Measurements from ENCODE around the gene HSDL2.
"Not testable (repeated sequence)": the region's sequence is repeated elsewhere in the genome, so short reads cannot be mapped to it uniquely, and the experiment has no call there.

Gene HSDL2

GRCh38 chr9:112501287-112501686, 121.4 kb downstream of the HSDL2 start:
- no peak for DNase-seq (ENCODE audit: low read depth)

GRCh38 chr9:112502175-112502946, 122.5 kb downstream of the HSDL2 start:
- no peak for DNase-seq (ENCODE audit: low read depth)

- no peak for DNase-seq (ENCODE audit: low read depth)
Measured at GRCh38 chr9:112503170-112503569, 123.3 kb downstream of the HSDL2 start.

GRCh38 chr9:112505086-112505485, 125.2 kb downstream of the HSDL2 start:
- DNase-seq (ENCODE audit: low read depth) = no peak

DNA sequence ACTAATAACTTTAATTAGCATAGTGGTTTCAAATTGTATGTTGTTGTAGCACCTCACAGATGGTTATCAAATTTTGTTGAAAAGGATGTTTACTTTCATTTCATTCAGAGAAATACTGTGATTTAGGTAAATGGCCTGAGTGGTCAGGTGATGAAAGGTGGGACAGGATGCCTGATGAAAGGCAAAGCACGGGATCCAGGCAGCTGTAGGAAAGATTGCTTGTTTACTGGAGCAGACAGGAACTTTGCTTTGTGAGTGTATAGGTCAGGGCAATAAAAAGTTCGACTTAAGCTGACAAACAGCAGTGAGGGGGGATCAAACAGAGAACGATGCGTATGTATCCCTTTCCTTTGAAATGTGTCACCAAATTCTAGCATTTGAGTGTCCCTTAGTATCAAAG, 125.7 kb downstream of the HSDL2 start:
- no peak for DNase-seq (ENCODE audit: low read depth)

GRCh38 chr9:112506571-112506970, 126.7 kb downstream of the HSDL2 start:
- DNase-seq (ENCODE audit: low read depth) = no peak

- DNase-seq (ENCODE audit: low read depth) = no peak
Measured at GRCh38 chr9:112507001-112507680, 127.2 kb downstream of the HSDL2 start.

DNA sequence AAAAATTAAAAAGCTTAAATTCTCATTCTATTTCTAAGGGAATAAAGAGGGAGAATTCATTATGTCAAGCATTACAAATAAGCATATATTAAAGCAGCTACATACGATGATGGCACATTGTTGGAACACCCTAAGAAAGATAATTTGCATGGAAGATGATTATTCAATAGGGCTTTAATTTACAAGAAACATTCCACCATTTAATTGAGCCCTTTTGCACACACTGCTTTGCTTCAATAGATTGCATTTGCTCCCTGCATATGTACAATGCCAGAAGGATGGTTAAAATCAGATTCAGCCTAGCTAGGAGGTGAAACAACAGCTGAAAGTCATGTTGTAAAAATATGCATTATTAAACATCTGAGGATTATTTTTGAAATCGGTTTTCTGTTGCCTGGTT, 128.5 kb downstream of the HSDL2 start:
- no peak for DNase-seq (ENCODE audit: low read depth)

DNA sequence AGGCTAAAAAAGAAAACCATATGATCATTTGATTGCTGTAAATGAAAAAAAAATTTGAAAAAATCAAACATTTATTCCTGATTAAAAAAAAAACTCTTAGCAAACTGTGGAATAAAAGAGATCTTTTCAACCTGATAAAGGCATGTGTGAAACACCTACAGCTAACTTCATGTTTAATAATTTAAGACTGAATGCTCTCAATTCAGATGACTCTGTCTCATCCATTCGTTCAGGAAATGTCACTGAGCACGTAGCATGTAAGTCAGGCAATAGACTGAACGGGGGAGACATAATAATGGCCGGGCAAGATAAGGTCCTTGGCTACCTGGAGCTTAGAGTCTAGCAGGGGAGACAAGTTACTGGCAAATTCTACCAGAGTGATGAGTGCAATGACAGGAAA, 132.5 kb downstream of the HSDL2 start:
- not testable (repeated sequence) for DNase-seq (ENCODE audit: low read depth)

DNA sequence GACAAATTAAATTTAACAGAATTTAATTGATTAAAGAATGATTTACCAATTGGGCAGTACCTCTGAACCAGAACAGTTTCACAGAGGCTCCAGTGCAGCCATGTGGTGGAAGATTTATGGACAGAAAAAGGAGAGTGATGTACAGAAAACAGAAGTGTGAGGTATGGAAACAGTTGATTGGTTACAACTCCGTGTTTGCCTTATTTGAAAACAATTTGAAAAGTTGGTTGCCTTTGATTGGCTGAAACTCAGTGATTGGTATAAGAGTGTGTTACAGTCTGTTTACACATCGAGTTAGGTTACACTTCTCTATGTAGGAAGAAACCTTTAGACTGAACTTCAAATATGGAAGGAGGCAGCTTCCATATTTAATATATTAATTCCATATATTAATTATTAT, 136.9 kb downstream of the HSDL2 start:
- DNase-seq (ENCODE audit: low read depth) = no peak

DNA sequence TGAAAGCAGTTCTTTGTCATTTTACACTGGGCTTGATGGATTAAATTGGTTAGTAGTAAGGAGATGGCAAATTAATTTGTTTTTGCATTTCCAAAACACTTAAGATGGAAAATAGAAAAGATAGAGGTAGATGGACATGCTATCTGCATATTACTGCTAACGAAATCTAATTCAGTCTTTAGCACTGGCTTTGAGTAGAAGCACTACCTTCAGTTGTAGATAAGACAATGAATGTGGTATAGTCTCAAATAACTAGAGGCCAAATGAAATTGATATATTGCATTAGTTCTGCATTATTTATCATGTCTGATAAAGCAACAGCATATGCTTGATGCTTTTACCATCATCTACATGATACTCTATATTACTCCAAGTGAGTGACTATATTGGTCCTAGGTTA, 140.2 kb downstream of the HSDL2 start:
- DNase-seq (ENCODE audit: low read depth) = no peak

- DNase-seq (ENCODE audit: low read depth) = no peak
Measured at GRCh38 chr9:112520656-112521055, 140.7 kb downstream of the HSDL2 start.
